GM12872 (cell line): Measurements from ENCODE around the gene GPATCH2L.

Experiments
- CTCF ChIP-seq: IDR thresholded peaks from 3 replicates; pipeline ENCODE4 v1.5.1; 2011; ENCODE audit warnings: low read depth, mild to moderate bottlenecking, low read length, moderate library complexity; ENCODE audit not compliant: insufficient read depth

Gene GPATCH2L

GRCh38 chr14:76204461-76205230, 52.9 kb downstream of the GPATCH2L start:
- no peak for TF ChIP-seq CTCF

- TF ChIP-seq CTCF, result no peak
These were observed 54.0 kb downstream of the GPATCH2L start for GRCh38 chr14:76205708-76206107.

GRCh38 chr14:76208340-76208739, 56.6 kb downstream of the GPATCH2L start:
- no peak for TF ChIP-seq CTCF

GRCh38 chr14:76212242-76212641, 60.5 kb downstream of the GPATCH2L start:
- no peak for TF ChIP-seq CTCF

GRCh38 chr14:76217179-76217578, 65.5 kb downstream of the GPATCH2L start:
- TF ChIP-seq CTCF, result no peak

- no peak for TF ChIP-seq CTCF
These were observed 66.9 kb downstream of the GPATCH2L start for GRCh38 chr14:76218662-76219061.

GRCh38 chr14:76219873-76220272, 68.2 kb downstream of the GPATCH2L start:
- no peak for TF ChIP-seq CTCF
